Measurements from ENCODE around the gene LRPPRC. TPM values are rescaled to one million over a fixed set of nuclear protein-coding genes. Genes with fewer than 3 reads are reported as not detected.

LRPPRC gene
- total and polyA plus RNA-seq, 9 of the 15 experiments (the other 6 are each of a cell fraction or from before 2014, with no cell fraction given) = 41.5 to 214 (median 138) TPM

- TF ChIP-seq ZFP91 (CRISPR knock-in tag; IDR thresholded peaks at IDR 0.05) (no peak), HNRNPH1 (optimal IDR thresholded peaks at IDR 0.05; ENCODE audit: low read depth, low read length) (no peak), FOXM1 (IDR thresholded peaks at IDR 0.05; ENCODE audit: low read depth) (peak; percentile 96), FOXM1 (CRISPR knock-in tag; IDR thresholded peaks at IDR 0.05; ENCODE audit: low read depth) (0 out of 2 replicates have a peak, but pooled peaks have one; percentile 46), MIER1 (IDR thresholded peaks at IDR 0.05; ENCODE audit: low read depth) (no peak), TEAD1 (CRISPR knock-in tag; IDR thresholded peaks at IDR 0.05) (peak in 1 of 2 experiments; percentile 13; a peak in 2 of 4 replicates), SMAD3 (CRISPR knock-in tag; conservative IDR thresholded peaks at IDR 0.05) (no peak), ZNF444 (CRISPR knock-in tag; IDR thresholded peaks at IDR 0.05) (no peak), POLR2H (tag; IDR thresholded peaks at IDR 0.05; ENCODE audit: low read depth) (peak; percentile 93), ZBTB17 (CRISPR knock-in tag; IDR thresholded peaks at IDR 0.05) (no peak), ZFP30 (CRISPR knock-in tag; IDR thresholded peaks at IDR 0.05; ENCODE audit: borderline replicate concordance) (no peak), TFAP4 (CRISPR knock-in tag; IDR thresholded peaks at IDR 0.05; ENCODE audit: borderline replicate concordance) (peak; percentile 69; the same call in 1 of the 2 replicates), TAF9B (IDR thresholded peaks at IDR 0.05; ENCODE audit: partially characterized antibody) (peak; percentile 82), ZNF316 (IDR thresholded peaks at IDR 0.05) (no peak), ETV6 (IDR thresholded peaks at IDR 0.05; ENCODE audit: borderline replicate concordance in 1 of 2, low read depth in 2 of 2, low read length in 1 of 2) (no peak), ETV6 (CRISPR knock-in tag; IDR thresholded peaks at IDR 0.05; ENCODE audit: borderline replicate concordance) (no peak), BCOR (IDR thresholded peaks at IDR 0.05) (no peak), KDM4B (IDR thresholded peaks at IDR 0.05; ENCODE audit: borderline replicate concordance in 2 of 2, low read depth in 1 of 2) (no peak), GMEB1 (CRISPR knock-in tag; IDR thresholded peaks at IDR 0.05) (peak; percentile 54), TCF15 (CRISPR knock-in tag; IDR thresholded peaks at IDR 0.05) (no peak), ZNF408 (CRISPR knock-in tag; IDR thresholded peaks at IDR 0.05; ENCODE audit: low read depth) (peak; percentile 96; the same call in 1 of the 2 replicates), BRD9 (IDR thresholded peaks at IDR 0.05; ENCODE audit: low read depth, partially characterized antibody) (no peak), MITF (IDR thresholded peaks at IDR 0.05) (peak; percentile 79)
Observed at GRCh38 chr2:43995733-43996533, at the start of gene LRPPRC (continued).

Data from K562 (cell line).